A673 (cell line): ENCODE results near the gene BMPR1A.

Source experiments
- CTCF ChIP-seq: fragments of 300-800, 200-600 bp; sonication (generic); conservative IDR thresholded peaks from 2 replicates; pipeline ENCODE4 v1.5.1; 2017; ENCODE audit warnings: low read depth, mild to moderate bottlenecking, antibody characterized with exemption, low read length, moderate library complexity, mixed read lengths
- EZH2 ChIP-seq: fragments of 200-600 bp; sonication (generic); IDR thresholded peaks from 2 replicates; pipeline ENCODE4 v1.6.1; 2017; ENCODE audit warnings: borderline replicate concordance, low read depth, mild to moderate bottlenecking, mixed read lengths, antibody characterized with exemption, low read length; ENCODE audit not compliant: poor library complexity, severe bottlenecking

GRCh38 chr10:86950349-86950748, 193.9 kb downstream of the BMPR1A start:
- TF ChIP-seq CTCF (no peak), EZH2 (no peak)
